HEK293 (cell line): Measurements from ENCODE around the gene ATP5F1D.

ENCODE experiments used
- CTCF ChIP-seq: fragments of 450-650 bp; formaldehyde crosslinking; IDR thresholded peaks from 2 replicates; pipeline ENCODE4 v1.5.1; 2016; ENCODE audit warnings: missing biosample characterization, missing genetic modification characterization
- HOXA7 ChIP-seq: sonication (generic); formaldehyde crosslinking; IDR thresholded peaks from 2 replicates; pipeline ENCODE4 v1.8.1; 2022; ENCODE audit warnings: missing genetic modification reagents, borderline replicate concordance
- KLF8 ChIP-seq: fragments of 450-650 bp; formaldehyde crosslinking; IDR thresholded peaks from 2 replicates; pipeline ENCODE4 v1.5.1; 2016; ENCODE audit warnings: missing biosample characterization, missing genetic modification characterization
- MYNN ChIP-seq: fragments of 450-650 bp; formaldehyde crosslinking; IDR thresholded peaks from 2 replicates; pipeline ENCODE4 v1.5.1; 2016; ENCODE audit warnings: missing biosample characterization, missing genetic modification characterization, borderline replicate concordance
- MZF1 ChIP-seq: fragments of 450-650 bp; formaldehyde crosslinking; IDR thresholded peaks from 2 replicates; pipeline ENCODE4 v1.5.1; 2017; ENCODE audit warnings: missing biosample characterization, missing genetic modification characterization, borderline replicate concordance
- PATZ1 ChIP-seq: fragments of 450-650 bp; formaldehyde crosslinking; IDR thresholded peaks from 2 replicates; pipeline ENCODE4 v1.5.1; 2016; ENCODE audit warnings: missing biosample characterization, missing genetic modification characterization
- PRDM10 ChIP-seq: fragments of 450-650 bp; formaldehyde crosslinking; IDR thresholded peaks from 2 replicates; pipeline ENCODE4 v1.5.1; 2016; ENCODE audit warnings: missing biosample characterization, missing genetic modification characterization
- TCF7L2 ChIP-seq: IDR thresholded peaks from 2 replicates; pipeline ENCODE4 v1.6.1; 2011; ENCODE audit warnings: low read depth, mild to moderate bottlenecking, inconsistent platforms, low read length, moderate library complexity, borderline replicate concordance
- YY1 ChIP-seq: fragments of 450-650 bp; formaldehyde crosslinking; IDR thresholded peaks from 2 replicates; pipeline ENCODE4 v1.5.1; 2018; ENCODE audit warnings: missing biosample characterization, missing genetic modification characterization
- ZNF121 ChIP-seq: fragments of 450-650 bp; formaldehyde crosslinking; IDR thresholded peaks from 2 replicates; pipeline ENCODE4 v1.5.1; 2016; ENCODE audit warnings: missing biosample characterization, missing genetic modification characterization
- ZNF23 ChIP-seq: fragments of 450-650 bp; formaldehyde crosslinking; IDR thresholded peaks from 2 replicates; pipeline ENCODE4 v1.5.1; 2016; ENCODE audit warnings: missing biosample characterization, missing genetic modification characterization, borderline replicate concordance
- ZNF670 ChIP-seq: fragments of 450-650 bp; formaldehyde crosslinking; IDR thresholded peaks from 2 replicates; pipeline ENCODE4 v1.5.1; 2016; ENCODE audit warnings: missing biosample characterization, missing genetic modification characterization, low read depth
- ZNF785 ChIP-seq: fragments of 450-650 bp; formaldehyde crosslinking; IDR thresholded peaks from 2 replicates; pipeline ENCODE4 v1.5.1; 2016; ENCODE audit warnings: missing biosample characterization, missing genetic modification characterization

- no peak for TF ChIP-seq HOXA7 (CRISPR knock-in tag)
- no peak for TF ChIP-seq TCF7L2
- 0 out of 2 replicates have a peak, but pooled peaks have one; percentile 24 for TF ChIP-seq CTCF (tag by site-specific recombination)
- no peak; the same call in 1 of the 2 replicates for TF ChIP-seq MZF1
- no peak for TF ChIP-seq ZNF670 (tag by site-specific recombination)
- TF ChIP-seq ZNF23 (tag by site-specific recombination) = no peak
- no peak for TF ChIP-seq ZNF121 (tag by site-specific recombination)
- TF ChIP-seq MYNN (tag by site-specific recombination) = no peak
- TF ChIP-seq ZNF785 (tag by site-specific recombination) = no peak
- TF ChIP-seq KLF8 = no peak
- TF ChIP-seq PATZ1 (tag by site-specific recombination) = no peak
- TF ChIP-seq PRDM10 (tag by site-specific recombination) = no peak
- TF ChIP-seq YY1 (tag by site-specific recombination) = no peak
These were observed 6.7 kb downstream of the ATP5F1D start, which contains the start of gene MIDN for GRCh38 chr19:1248139-1248785.
